ENCODE data around the gene BICDL2. TPM values are rescaled to one million over a fixed set of nuclear protein-coding genes. Genes with fewer than 3 reads are reported as not detected.
A peak's percentile ranks its signal among the peaks of the same experiment; 100 is the strongest.

BICDL2 gene
- polyA plus RNA-seq, 2 of the 4 experiments (the other 2 are of a cell fraction), result not detected

DNA sequence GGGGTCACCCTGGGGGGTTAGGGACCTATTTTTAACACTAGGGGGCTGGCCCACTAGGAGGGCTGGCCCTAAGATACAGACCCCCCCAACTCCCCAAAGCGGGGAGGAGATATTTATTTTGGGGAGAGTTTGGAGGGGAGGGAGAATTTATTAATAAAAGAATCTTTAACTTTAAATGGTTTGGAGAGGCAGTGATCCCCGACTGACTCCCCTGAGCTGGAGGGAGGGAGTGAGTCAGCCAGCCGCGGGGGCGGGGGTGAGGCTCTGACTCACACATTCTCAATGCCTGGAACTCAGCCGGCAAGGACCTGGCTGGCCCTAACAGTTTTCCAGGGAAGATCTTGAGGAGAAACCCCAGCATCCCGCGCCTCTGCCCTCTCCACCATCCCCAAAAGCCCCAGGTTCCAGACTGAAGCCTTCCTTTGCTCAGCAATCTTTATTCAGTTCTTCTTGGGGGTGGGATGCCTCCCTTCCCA, 14.5 kb downstream of the BICDL2 start (continued):
- TF ChIP-seq ATOH8 (CRISPR knock-in tag; IDR thresholded peaks at IDR 0.05; ENCODE audit: low read depth), result no peak
- no peak for TF ChIP-seq CEBPB (IDR thresholded peaks at IDR 0.05)
- TF ChIP-seq EP300 (IDR thresholded peaks at IDR 0.05), result peak; percentile 26 to 57; a peak in 1 of 5 replicates
- TF ChIP-seq RCOR1 (IDR thresholded peaks at IDR 0.05; ENCODE audit: low read depth, low read length), result no peak
- TF ChIP-seq PBX3 (IDR thresholded peaks at IDR 0.05), result peak; percentile 69; the same call in 1 of the 2 replicates
- no peak for TF ChIP-seq NPAS2 (CRISPR knock-in tag; IDR thresholded peaks at IDR 0.05; ENCODE audit: borderline replicate concordance)
- peak in 1 of 2 experiments; percentile 14; a peak in 4 of 5 replicates for TF ChIP-seq JUN (IDR thresholded peaks at IDR 0.05)
- TF ChIP-seq KDM5A (IDR thresholded peaks at IDR 0.05), result no peak
- no peak for TF ChIP-seq EHF (CRISPR knock-in tag; IDR thresholded peaks at IDR 0.05)
- no peak for TF ChIP-seq HES2 (IDR thresholded peaks at IDR 0.05)
- no peak for TF ChIP-seq HOXB5 (CRISPR knock-in tag; IDR thresholded peaks at IDR 0.05)
- TF ChIP-seq MAFK (IDR thresholded peaks at IDR 0.05; ENCODE audit: partially characterized antibody), result no peak

- H3K9me3 ChIP-seq, result no peaks in the 10 kb centered on the region
- ChIA-PET POLR2A (interaction anchor here (0.6 to 6.2 kb wide), 12 partner anchors 10 to 153 kb away, joined by 3 to 107 read pairs (median 6); partner anchors contain the start of gene PAQR4), CTCF (interaction anchor here (0.7 to 6.6 kb wide), 10 partner anchors 10 to 1644 kb away, joined by 3 to 112 read pairs (median 4); no protein-coding TSS in a partner anchor)
- peak overlapping the region; percentile 89 for H3K4me2 ChIP-seq
- peak; percentile 23 to 56 for ATAC-seq
- FAIRE-seq, result no peak
- TF ChIP-seq SMC3 (IDR thresholded peaks at IDR 0.05) (no peak), HEYL (CRISPR knock-in tag; IDR thresholded peaks at IDR 0.05) (no peak), HOXB5 (CRISPR knock-in tag; IDR thresholded peaks at IDR 0.05) (peak; percentile 38; the same call in 1 of the 2 replicates), HOXA7 (CRISPR knock-in tag; IDR thresholded peaks at IDR 0.05) (0 out of 2 replicates have a peak, but pooled peaks have one; percentile 15), EHF (CRISPR knock-in tag; IDR thresholded peaks at IDR 0.05) (peak; percentile 15; the same call in 1 of the 2 replicates), MAFK (IDR thresholded peaks at IDR 0.05; ENCODE audit: partially characterized antibody) (peak; percentile 45), JUNB (IDR thresholded peaks at IDR 0.05) (no peak), CEBPB (IDR thresholded peaks at IDR 0.05) (0 out of 4 replicates have a peak, but pooled peaks of 1 of the 2 experiments have one; percentile 26), POLR2A (IDR thresholded peaks at IDR 0.05; ENCODE audit: low read length) (peak; percentile 19), GATA3 (IDR thresholded peaks at IDR 0.05; ENCODE audit: borderline replicate concordance) (peak; percentile 53; the same call in 1 of the 2 replicates), FOSL2 (IDR thresholded peaks at IDR 0.05) (peak; percentile 66; the same call in 1 of the 2 replicates), FOSL2 (CRISPR knock-in tag; IDR thresholded peaks at IDR 0.05) (peak; percentile 85)
- TF ChIP-seq, protein P1, sequence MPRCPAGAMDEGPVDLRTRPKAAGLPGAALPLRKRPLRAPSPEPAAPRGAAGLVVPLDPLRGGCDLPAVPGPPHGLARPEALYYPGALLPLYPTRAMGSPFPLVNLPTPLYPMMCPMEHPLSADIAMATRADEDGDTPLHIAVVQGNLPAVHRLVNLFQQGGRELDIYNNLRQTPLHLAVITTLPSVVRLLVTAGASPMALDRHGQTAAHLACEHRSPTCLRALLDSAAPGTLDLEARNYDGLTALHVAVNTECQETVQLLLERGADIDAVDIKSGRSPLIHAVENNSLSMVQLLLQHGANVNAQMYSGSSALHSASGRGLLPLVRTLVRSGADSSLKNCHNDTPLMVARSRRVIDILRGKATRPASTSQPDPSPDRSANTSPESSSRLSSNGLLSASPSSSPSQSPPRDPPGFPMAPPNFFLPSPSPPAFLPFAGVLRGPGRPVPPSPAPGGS (IDR thresholded peaks at IDR 0.05), result peak; percentile 24; the same call in 1 of the 3 replicates
- TF ChIP-seq, protein P2, sequence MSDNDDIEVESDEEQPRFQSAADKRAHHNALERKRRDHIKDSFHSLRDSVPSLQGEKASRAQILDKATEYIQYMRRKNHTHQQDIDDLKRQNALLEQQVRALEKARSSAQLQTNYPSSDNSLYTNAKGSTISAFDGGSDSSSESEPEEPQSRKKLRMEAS (IDR thresholded peaks at IDR 0.05), result peak; percentile 9; the same call in 1 of the 2 replicates
- TF ChIP-seq, protein P3, sequence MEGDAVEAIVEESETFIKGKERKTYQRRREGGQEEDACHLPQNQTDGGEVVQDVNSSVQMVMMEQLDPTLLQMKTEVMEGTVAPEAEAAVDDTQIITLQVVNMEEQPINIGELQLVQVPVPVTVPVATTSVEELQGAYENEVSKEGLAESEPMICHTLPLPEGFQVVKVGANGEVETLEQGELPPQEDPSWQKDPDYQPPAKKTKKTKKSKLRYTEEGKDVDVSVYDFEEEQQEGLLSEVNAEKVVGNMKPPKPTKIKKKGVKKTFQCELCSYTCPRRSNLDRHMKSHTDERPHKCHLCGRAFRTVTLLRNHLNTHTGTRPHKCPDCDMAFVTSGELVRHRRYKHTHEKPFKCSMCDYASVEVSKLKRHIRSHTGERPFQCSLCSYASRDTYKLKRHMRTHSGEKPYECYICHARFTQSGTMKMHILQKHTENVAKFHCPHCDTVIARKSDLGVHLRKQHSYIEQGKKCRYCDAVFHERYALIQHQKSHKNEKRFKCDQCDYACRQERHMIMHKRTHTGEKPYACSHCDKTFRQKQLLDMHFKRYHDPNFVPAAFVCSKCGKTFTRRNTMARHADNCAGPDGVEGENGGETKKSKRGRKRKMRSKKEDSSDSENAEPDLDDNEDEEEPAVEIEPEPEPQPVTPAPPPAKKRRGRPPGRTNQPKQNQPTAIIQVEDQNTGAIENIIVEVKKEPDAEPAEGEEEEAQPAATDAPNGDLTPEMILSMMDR (IDR thresholded peaks at IDR 0.05), result peak; percentile 31; the same call in 1 of the 3 replicates
- peak; percentile 72 to 93 for DNase-seq (ENCODE audit: low read depth in 1 of 2, low spot score in 1 of 2)
- peak overlapping the region; percentile 98 to 100 for H3K27ac ChIP-seq
- peak overlapping the region; percentile 93 for H3K4me3 ChIP-seq
- H3K4me1 ChIP-seq, result peaks cover 24% of the 10 kb centered on the region
- WGBS (ENCODE audit: missing lambda C conversion rate), result 0% methylated on average over 15 of the region's 25 CpGs
Measured at GRCh38 chr16:3021449-3022207, 15.1 kb downstream of the BICDL2 start.
